ENCODE results near the gene DEFB132. TPM values are rescaled to one million over a fixed set of nuclear protein-coding genes. Genes with fewer than 3 reads are reported as not detected.

Gene DEFB132
- total and polyA plus RNA-seq, 9 of the 15 experiments (the other 6 are each of a cell fraction or from before 2014, with no cell fraction given), result not detected

GRCh38 chr20:297925-298775 is 40.6 kb downstream of the DEFB132 start (continued):
- TF ChIP-seq DEAF1 (CRISPR knock-in tag; IDR thresholded peaks at IDR 0.05), result no peak
- peak; percentile 97 for TF ChIP-seq ZSCAN29 (IDR thresholded peaks at IDR 0.05)
- no peak for TF ChIP-seq TCFL5 (CRISPR knock-in tag; conservative IDR thresholded peaks at IDR 0.05)
- TF ChIP-seq BRD4 (IDR thresholded peaks at IDR 0.05), result peak; percentile 1; the same call in 1 of the 2 replicates
- no peak for TF ChIP-seq ZNF277 (CRISPR knock-in tag; IDR thresholded peaks at IDR 0.05; ENCODE audit: borderline replicate concordance)
- no peak for TF ChIP-seq SRSF7 (optimal IDR thresholded peaks at IDR 0.05; ENCODE audit: low read depth, low read length)
- no peak for TF ChIP-seq CREB5 (CRISPR knock-in tag; IDR thresholded peaks at IDR 0.05)
- TF ChIP-seq GATAD2A (IDR thresholded peaks at IDR 0.05), result no peak
- TF ChIP-seq ZNF449 (CRISPR knock-in tag; IDR thresholded peaks at IDR 0.05), result no peak
- TF ChIP-seq NR2C2 (CRISPR knock-in tag; IDR thresholded peaks at IDR 0.05), result 0 out of 2 replicates have a peak, but pooled peaks have one; percentile 31
- peak; percentile 37 for TF ChIP-seq NR2C2 (tag; IDR thresholded peaks at IDR 0.05)
- no peak for TF ChIP-seq E2F4 (CRISPR knock-in tag; IDR thresholded peaks at IDR 0.05; ENCODE audit: low read depth)
- TF ChIP-seq CHAMP1 (IDR thresholded peaks at IDR 0.05), result no peak
- TF ChIP-seq KDM4B (IDR thresholded peaks at IDR 0.05; ENCODE audit: borderline replicate concordance in 2 of 2, low read depth in 1 of 2), result peak in 1 of 2 experiments; percentile 13; a peak in 1 of 4 replicates
- TF ChIP-seq RBM34 (IDR thresholded peaks at IDR 0.05; ENCODE audit: borderline replicate concordance, insufficient read depth, low read length), result no peak
- no peak for TF ChIP-seq PCBP1 (IDR thresholded peaks at IDR 0.05; ENCODE audit: low read depth, low read length, poor library complexity, severe bottlenecking)
- TF ChIP-seq NFIC (IDR thresholded peaks at IDR 0.05), result peak; percentile 52; the same call in 1 of the 2 replicates
